HepG2 (cell line): ENCODE data around the gene CSTF1. TPM values are rescaled to one million over a fixed set of nuclear protein-coding genes. Genes with fewer than 3 reads are reported as not detected.

Experiments used
- AHR ChIP-seq: IDR thresholded peaks from 2 replicates; pipeline ENCODE4 v1.6.1; 2018; ENCODE audit warnings: missing genetic modification reagents, missing compliant biosample characterization
- CBFB ChIP-seq: sonication (generic); formaldehyde crosslinking; IDR thresholded peaks from 2 replicates; pipeline ENCODE4 v1.4.0; 2020; ENCODE audit warnings: missing genetic modification reagents
- HOXA5 ChIP-seq: sonication (generic); formaldehyde crosslinking; IDR thresholded peaks from 2 replicates; pipeline ENCODE4 v1.4.0; 2020; ENCODE audit warnings: missing genetic modification reagents
- JUND ChIP-seq: sonication (generic); formaldehyde crosslinking; IDR thresholded peaks from 2 replicates; pipeline ENCODE4 v1.8.0; 2022; ENCODE audit warnings: mild to moderate bottlenecking, missing genetic modification reagents
- MLXIP ChIP-seq: sonication (generic); formaldehyde crosslinking; IDR thresholded peaks from 2 replicates; pipeline ENCODE4 v1.9.0; 2021; ENCODE audit warnings: missing genetic modification reagents, borderline replicate concordance
- NR2F1 ChIP-seq, 2 experiments: fragments of 450-650 bp in 1 of 2; formaldehyde crosslinking in 1 of 2; IDR thresholded peaks; 2 replicates each; pipeline versions ENCODE4 v1.5.0 to v1.6.1; 2016 to 2020; ENCODE audit warnings: mild to moderate bottlenecking in 1 of 2, missing compliant biosample characterization in 1 of 2, missing genetic modification reagents in 1 of 2, moderate library complexity in 1 of 2
- NR3C1 ChIP-seq: sonication (generic); formaldehyde crosslinking; IDR thresholded peaks from 2 replicates; pipeline ENCODE4 v1.4.0; 2020; ENCODE audit warnings: missing genetic modification reagents
- REL ChIP-seq: sonication (generic); formaldehyde crosslinking; conservative IDR thresholded peaks from 2 replicates; pipeline ENCODE4 v1.8.0; 2022; ENCODE audit warnings: mild to moderate bottlenecking, missing genetic modification reagents, moderate library complexity
- SETDB1 ChIP-seq: sonication (generic); formaldehyde crosslinking; IDR thresholded peaks from 2 replicates; pipeline ENCODE4 v1.5.1; 2020; ENCODE audit warnings: missing genetic modification reagents, mild to moderate bottlenecking, borderline replicate concordance
- SP4 ChIP-seq: sonication (generic); formaldehyde crosslinking; IDR thresholded peaks from 2 replicates; pipeline ENCODE4 v1.8.1; 2023; ENCODE audit warnings: mild to moderate bottlenecking, missing genetic modification reagents
- ZBTB34 ChIP-seq: sonication (generic); formaldehyde crosslinking; IDR thresholded peaks from 2 replicates; pipeline ENCODE4 v1.8.0; 2022; ENCODE audit warnings: mild to moderate bottlenecking, missing genetic modification reagents
- ZNF510 ChIP-seq: sonication (generic); formaldehyde crosslinking; IDR thresholded peaks from 2 replicates; pipeline ENCODE4 v1.4.0; 2020; ENCODE audit warnings: low read depth, mild to moderate bottlenecking, missing genetic modification reagents
- ZNF597 ChIP-seq: sonication (generic); formaldehyde crosslinking; IDR thresholded peaks from 2 replicates; pipeline ENCODE4 v1.5.0; 2020; ENCODE audit warnings: missing genetic modification reagents
- ZNF883 ChIP-seq: sonication (generic); formaldehyde crosslinking; IDR thresholded peaks from 2 replicates; pipeline ENCODE4 v1.5.1; 2020; ENCODE audit warnings: mild to moderate bottlenecking, missing genetic modification reagents; ENCODE audit errors: not compliant biosample characterization
- polyA plus RNA-seq, 8 experiments: library from polyadenylated mRNA; depleted of rRNA in 3 of 8; stranded (reverse) in 7 of 8; unstranded in 1 of 8; fragments of >200 nt; fragmentation: Illumina TruSeq in 4 of 8; extraction: Trizol in 4 of 8; gene quantifications; 2 replicates each; pipeline versions ENCODE4 v1.2.1 to v1.2.3, GENCODE V29; 2011 to 2016; ENCODE audit warnings: low read depth in 4 of 8, missing spikeins in 1 of 8, mixed read lengths in 1 of 8; ENCODE audit not compliant: insufficient read depth in 1 of 8
- total RNA-seq, 5 experiments: library from RNA; depleted of rRNA; stranded (reverse); fragments of >200 nt; fragmentation: Illumina TruSeq; extraction: Trizol; gene quantifications; 2 replicates each; pipeline ENCODE4 v1.2.3, GENCODE V29; 2016; ENCODE audit warnings: low read depth in 1 of 5
- TF ChIP-seq, protein P1 (sequence below): sonication (generic); formaldehyde crosslinking; IDR thresholded peaks from 2 replicates; pipeline ENCODE4 v1.8.0; 2022; ENCODE audit warnings: mild to moderate bottlenecking, missing genetic modification reagents; ENCODE audit not compliant: insufficient replicate concordance
- TF ChIP-seq, protein P2 (sequence below): sonication (generic); formaldehyde crosslinking; IDR thresholded peaks from 2 replicates; pipeline ENCODE4 v1.5.0; 2020; ENCODE audit warnings: mild to moderate bottlenecking, missing genetic modification reagents

Gene CSTF1
- total and polyA plus RNA-seq, 2 of the 13 experiments (the other 11 are each of a cell fraction or from before 2014, with no cell fraction given): 70.9 to 100 TPM

- TF ChIP-seq, protein P1, sequence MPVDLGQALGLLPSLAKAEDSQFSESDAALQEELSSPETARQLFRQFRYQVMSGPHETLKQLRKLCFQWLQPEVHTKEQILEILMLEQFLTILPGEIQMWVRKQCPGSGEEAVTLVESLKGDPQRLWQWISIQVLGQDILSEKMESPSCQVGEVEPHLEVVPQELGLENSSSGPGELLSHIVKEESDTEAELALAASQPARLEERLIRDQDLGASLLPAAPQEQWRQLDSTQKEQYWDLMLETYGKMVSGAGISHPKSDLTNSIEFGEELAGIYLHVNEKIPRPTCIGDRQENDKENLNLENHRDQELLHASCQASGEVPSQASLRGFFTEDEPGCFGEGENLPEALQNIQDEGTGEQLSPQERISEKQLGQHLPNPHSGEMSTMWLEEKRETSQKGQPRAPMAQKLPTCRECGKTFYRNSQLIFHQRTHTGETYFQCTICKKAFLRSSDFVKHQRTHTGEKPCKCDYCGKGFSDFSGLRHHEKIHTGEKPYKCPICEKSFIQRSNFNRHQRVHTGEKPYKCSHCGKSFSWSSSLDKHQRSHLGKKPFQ (CRISPR knock-in tag): peak; percentile 41
- TF ChIP-seq NR3C1 (CRISPR knock-in tag) (no peak), SP4 (CRISPR knock-in tag) (no peak), MLXIP (CRISPR knock-in tag) (no peak), REL (CRISPR knock-in tag) (no peak), NR2F1 (CRISPR knock-in tag; IDR thresholded peaks at IDR 0.05) (peak in 1 of 2 experiments; percentile 37; a peak in 2 of 4 replicates), CBFB (CRISPR knock-in tag) (no peak), HOXA5 (CRISPR knock-in tag) (0 out of 2 replicates have a peak, but pooled peaks have one; percentile 52), SETDB1 (CRISPR knock-in tag) (no peak), ZNF597 (no peak), JUND (no peak), ZNF510 (CRISPR knock-in tag) (no peak), AHR (CRISPR knock-in tag) (no peak; the same call in 1 of the 2 replicates), ZNF883 (CRISPR knock-in tag) (peak; percentile 61), ZBTB34 (CRISPR knock-in tag) (no peak)
- TF ChIP-seq, protein P2, sequence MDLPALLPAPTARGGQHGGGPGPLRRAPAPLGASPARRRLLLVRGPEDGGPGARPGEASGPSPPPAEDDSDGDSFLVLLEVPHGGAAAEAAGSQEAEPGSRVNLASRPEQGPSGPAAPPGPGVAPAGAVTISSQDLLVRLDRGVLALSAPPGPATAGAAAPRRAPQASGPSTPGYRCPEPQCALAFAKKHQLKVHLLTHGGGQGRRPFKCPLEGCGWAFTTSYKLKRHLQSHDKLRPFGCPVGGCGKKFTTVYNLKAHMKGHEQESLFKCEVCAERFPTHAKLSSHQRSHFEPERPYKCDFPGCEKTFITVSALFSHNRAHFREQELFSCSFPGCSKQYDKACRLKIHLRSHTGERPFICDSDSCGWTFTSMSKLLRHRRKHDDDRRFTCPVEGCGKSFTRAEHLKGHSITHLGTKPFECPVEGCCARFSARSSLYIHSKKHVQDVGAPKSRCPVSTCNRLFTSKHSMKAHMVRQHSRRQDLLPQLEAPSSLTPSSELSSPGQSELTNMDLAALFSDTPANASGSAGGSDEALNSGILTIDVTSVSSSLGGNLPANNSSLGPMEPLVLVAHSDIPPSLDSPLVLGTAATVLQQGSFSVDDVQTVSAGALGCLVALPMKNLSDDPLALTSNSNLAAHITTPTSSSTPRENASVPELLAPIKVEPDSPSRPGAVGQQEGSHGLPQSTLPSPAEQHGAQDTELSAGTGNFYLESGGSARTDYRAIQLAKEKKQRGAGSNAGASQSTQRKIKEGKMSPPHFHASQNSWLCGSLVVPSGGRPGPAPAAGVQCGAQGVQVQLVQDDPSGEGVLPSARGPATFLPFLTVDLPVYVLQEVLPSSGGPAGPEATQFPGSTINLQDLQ (CRISPR knock-in tag): peak; percentile 66; the same call in 1 of the 2 replicates
Measured at GRCh38 chr20:56360133-56360907, 32.1 kb upstream of the CSTF1 start (continued).
